Hematopoietic multipotent progenitor cell treated with erythropoietin and hydrocortisone succinate and interleukin-3 and kit ligand, for 15 days (in vitro differentiated cells): ENCODE data around the gene CACNA1E.

Source experiments
- DNase-seq: peaks from one replicate; pipeline ENCODE4 v3.0.0-alpha.2; 2015; ENCODE audit warnings: low spot score

CACNA1E gene

GRCh38 chr1:181635110-181635509 is 151.8 kb downstream of the CACNA1E start:
- no peak for DNase-seq

- DNase-seq: no peak
Measured at GRCh38 chr1:181637998-181638397, 154.7 kb downstream of the CACNA1E start.

- DNase-seq: no peak
Measured at GRCh38 chr1:181640956-181641355, 157.6 kb downstream of the CACNA1E start.

- no peak for DNase-seq
Measured at GRCh38 chr1:181643631-181644030, 160.3 kb downstream of the CACNA1E start.

DNA sequence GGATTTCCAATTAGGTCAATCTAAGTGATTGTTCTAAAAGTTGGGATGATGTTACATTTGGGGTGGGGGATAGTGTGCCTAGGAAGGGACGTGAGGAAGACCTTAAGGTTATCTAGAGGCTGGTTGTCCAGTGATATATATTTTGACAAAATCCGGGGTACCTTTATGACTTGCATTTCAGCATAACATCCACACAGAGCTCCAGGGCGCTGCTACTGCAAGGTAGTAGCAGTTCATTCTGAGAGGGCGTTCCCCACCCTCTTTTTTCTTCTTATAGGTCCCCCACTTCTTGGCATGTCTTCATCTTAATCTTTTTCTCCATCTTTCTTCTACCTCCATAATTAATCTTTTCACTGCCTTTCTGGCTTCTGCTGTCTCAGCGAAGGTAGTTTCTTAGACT is 161.9 kb downstream of the CACNA1E start:
- no peak for DNase-seq

GRCh38 chr1:181646710-181647109 is 163.4 kb downstream of the CACNA1E start:
- no peak for DNase-seq

DNA sequence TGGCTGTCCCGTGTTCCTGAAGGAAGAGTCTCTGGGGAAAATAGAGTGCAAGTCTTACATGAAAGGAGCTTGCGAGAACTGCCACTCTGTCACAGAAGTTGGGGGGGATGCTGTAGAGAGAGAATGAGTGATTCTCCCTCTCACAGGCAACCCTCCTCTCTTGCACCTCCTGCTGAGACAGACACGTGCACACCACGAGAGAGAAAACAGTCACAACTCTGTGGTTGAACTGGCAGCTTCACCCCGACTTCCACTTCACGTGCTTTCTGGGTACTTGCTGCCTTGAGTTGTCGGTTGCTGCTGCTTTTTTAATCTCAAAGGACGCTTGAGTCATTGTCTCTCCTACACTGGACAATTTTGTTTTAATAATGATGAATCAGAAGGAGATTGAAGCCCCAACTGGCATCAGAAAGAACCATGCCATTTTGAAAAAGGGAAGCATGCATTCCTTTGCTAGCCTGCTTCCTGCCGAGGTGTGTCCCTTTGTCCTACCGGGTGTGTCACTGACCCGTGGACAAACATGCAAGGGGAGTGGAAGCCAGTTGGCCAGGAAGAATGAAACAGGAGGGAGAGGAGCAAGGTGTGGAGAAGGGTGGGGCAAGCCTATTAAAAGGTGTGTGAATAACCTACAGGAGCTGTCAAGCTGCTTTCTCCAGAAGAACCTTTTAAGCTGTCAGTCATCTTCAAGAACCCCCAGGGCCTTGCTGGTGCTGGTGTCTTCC is 164.2 kb downstream of the CACNA1E start:
- no peak for DNase-seq

- DNase-seq: no peak
Measured at GRCh38 chr1:181651276-181651675, 168.0 kb downstream of the CACNA1E start.

- DNase-seq: no peak
Measured at GRCh38 chr1:181655756-181656155, 172.4 kb downstream of the CACNA1E start.

DNA sequence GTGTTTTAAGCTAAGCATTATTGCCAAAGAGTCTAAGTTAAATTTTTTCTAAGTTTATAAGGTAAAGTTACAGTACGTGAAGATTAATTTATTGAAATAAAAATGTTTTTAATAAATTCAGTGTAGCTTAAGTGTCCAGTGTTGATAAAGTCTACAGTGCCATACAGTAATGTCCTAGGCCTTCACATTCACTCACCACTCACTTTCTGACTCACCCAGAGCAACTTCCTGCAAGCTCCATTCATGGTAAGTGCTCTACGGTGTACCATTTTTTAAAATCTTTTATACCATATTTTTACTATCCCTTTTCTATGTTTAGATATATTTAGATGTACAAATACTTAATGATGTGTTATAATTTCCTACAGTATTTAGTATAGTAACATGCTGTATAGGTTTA is 173.2 kb downstream of the CACNA1E start:
- DNase-seq: no peak

GRCh38 chr1:181658581-181658980 is 175.3 kb downstream of the CACNA1E start:
- DNase-seq: no peak

GRCh38 chr1:181659321-181659957 is 176.1 kb downstream of the CACNA1E start:
- DNase-seq: no peak

- DNase-seq: no peak
Measured at GRCh38 chr1:181660621-181661020, 177.3 kb downstream of the CACNA1E start.

DNA sequence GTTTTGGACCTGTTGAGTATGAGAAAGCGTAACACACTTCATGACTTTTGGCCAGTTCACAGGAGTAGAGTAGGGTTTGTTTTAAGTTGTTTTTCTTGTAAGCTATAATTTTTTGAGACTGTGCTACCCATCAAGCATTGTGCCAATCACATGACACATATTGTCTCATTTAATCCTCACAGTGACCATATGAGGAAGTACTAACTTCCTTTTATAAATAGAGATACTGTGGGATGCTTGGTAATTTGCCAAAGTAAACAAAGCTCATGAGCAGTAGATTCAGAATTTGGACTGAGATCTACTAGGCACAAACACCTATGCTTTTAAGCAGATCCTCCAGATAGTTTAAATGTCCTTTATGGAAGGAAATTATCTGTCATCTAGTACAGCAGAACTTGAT is 178.3 kb downstream of the CACNA1E start:
- DNase-seq: no peak

DNA sequence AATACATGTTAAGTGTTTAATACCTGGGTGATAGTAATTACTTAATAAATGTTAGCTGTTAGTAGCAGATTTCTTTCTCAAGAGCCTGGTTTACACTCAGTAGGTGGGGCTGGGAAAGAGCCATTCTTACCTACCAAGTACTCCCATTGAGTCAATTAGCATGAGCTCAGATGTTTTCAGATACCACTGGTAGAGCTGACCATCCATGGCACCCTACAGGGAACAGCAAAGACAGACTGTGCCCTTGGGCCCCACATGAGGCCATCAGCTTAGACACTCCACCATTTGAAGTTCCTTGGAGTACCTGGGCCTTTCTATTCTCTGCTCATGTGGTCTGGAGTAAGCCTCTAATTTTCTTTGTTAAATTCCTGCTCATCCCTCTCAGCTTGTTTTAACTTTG is 179.3 kb downstream of the CACNA1E start:
- no peak for DNase-seq

GRCh38 chr1:181664543-181664942 is 181.2 kb downstream of the CACNA1E start:
- no peak for DNase-seq

GRCh38 chr1:181669246-181669645 is 185.9 kb downstream of the CACNA1E start:
- DNase-seq: no peak

DNA sequence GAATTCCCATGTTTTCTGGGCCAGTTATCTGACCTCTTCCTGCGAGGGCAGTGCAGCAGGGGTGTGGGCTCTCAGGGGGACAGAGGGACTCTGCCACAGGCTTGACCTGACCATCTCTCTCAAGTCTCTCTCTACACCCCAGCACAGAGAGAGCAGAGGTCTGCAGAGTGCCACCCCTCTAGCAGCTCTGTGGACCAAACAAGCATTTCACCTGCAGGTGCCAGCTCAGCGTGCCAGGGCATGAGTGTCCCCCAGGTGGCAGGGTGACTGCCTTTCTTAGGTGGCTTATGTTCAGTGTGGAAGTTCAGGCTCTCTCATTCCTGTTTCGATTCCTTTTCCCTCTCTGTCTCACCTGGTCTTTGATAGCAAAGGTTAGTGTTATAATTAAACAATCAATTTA is 191.3 kb downstream of the CACNA1E start:
- no peak for DNase-seq

- no peak for DNase-seq
Measured at GRCh38 chr1:181675091-181675917, 192.0 kb downstream of the CACNA1E start.

- DNase-seq: no peak
Measured at GRCh38 chr1:181675918-181676190, 192.5 kb downstream of the CACNA1E start.

- no peak for DNase-seq
Measured at GRCh38 chr1:181676269-181676668, 193.0 kb downstream of the CACNA1E start.

- no peak for DNase-seq
Measured at GRCh38 chr1:181680332-181680731, 197.0 kb downstream of the CACNA1E start.

DNA sequence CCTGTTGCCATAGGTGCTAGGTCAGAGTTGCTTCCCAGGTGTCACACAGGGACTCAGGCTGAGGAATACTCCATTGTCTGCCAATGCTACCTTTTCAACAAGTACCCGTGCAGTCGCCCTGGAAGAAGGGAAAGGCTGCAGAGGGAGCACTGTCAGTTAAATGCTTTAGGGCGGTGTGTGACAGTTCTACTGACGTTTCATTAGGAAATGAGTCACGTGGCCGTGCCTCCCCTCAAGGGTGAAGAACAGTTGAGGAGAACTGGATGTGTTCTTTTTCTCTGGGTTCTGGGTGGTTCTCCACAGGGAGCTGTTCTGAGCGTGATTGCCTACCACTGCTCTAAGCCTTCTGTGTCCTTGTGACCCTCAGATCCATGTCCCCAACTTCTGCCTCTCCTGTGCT is 197.6 kb downstream of the CACNA1E start:
- no peak for DNase-seq
